K562 (cell line): ENCODE measurements around the gene PRCP. TPM values are rescaled to one million over a fixed set of nuclear protein-coding genes. Genes with fewer than 3 reads are reported as not detected.

Experiments used
- ARHGAP35 ChIP-seq: fragments of 450-650 bp; IDR thresholded peaks from 2 replicates; pipeline ENCODE4 v1.6.1; 2018; ENCODE audit not compliant: partially characterized antibody
- FOXA1 ChIP-seq: fragments of 450-650 bp; IDR thresholded peaks from 2 replicates; pipeline ENCODE4 v1.6.1; 2016; ENCODE audit warnings: mild to moderate bottlenecking, borderline replicate concordance
- GATA2 ChIP-seq: sonication (generic); formaldehyde crosslinking; IDR thresholded peaks from 2 replicates; pipeline ENCODE4 v1.4.0; 2020; ENCODE audit warnings: mild to moderate bottlenecking, missing genetic modification reagents
- KLF6 ChIP-seq: fragments of 250-450 bp; sonication (Bioruptor Pico); IDR thresholded peaks from 2 replicates; pipeline ENCODE4 v1.4.0; 2020; ENCODE audit warnings: mild to moderate bottlenecking, moderate library complexity, borderline replicate concordance
- MTA1 ChIP-seq: fragments of 450-650 bp; IDR thresholded peaks from 2 replicates; pipeline ENCODE4 v1.6.1; 2017; ENCODE audit warnings: borderline replicate concordance
- NKRF ChIP-seq: fragments of 450-650 bp; IDR thresholded peaks from 2 replicates; pipeline ENCODE4 v1.6.1; 2016; ENCODE audit warnings: borderline replicate concordance
- RFX7 ChIP-seq: fragments of 250-450 bp; sonication (Bioruptor Pico); IDR thresholded peaks from 2 replicates; pipeline ENCODE4 v1.5.1; 2021; ENCODE audit warnings: mild to moderate bottlenecking
- ZBTB2 ChIP-seq: fragments of 450-650 bp; IDR thresholded peaks from 2 replicates; pipeline ENCODE4 v1.6.1; 2016; ENCODE audit warnings: antibody characterized with exemption
- ZNF778 ChIP-seq: fragments of 450-650 bp; formaldehyde crosslinking; IDR thresholded peaks from 2 replicates; pipeline ENCODE4 v1.4.0; 2020; ENCODE audit warnings: mild to moderate bottlenecking, moderate library complexity
- polyA plus RNA-seq, 8 experiments: library from polyadenylated mRNA; depleted of rRNA in 4 of 8; stranded (reverse) in 5 of 8; unstranded in 3 of 8; fragments of >200 nt; fragmentation: Nextera tagmentation in 2 of 8; fragmentation: Illumina TruSeq in 1 of 8; extraction: Ambion mirVana in 2 of 8; extraction: Trizol in 1 of 8; gene quantifications; 2 replicates each; pipeline versions ENCODE4 v1.2.1 to v1.2.3, GENCODE V29; 2011 to 2014; ENCODE audit warnings: inconsistent platforms in 1 of 8, missing spikeins in 1 of 8
- total RNA-seq, 7 experiments: library from RNA; depleted of rRNA in 6 of 7; stranded (reverse); fragments of >200 nt in 6 of 7; fragmentation: Illumina TruSeq in 2 of 7; extraction: Trizol in 2 of 7; gene quantifications; 2 replicates each; pipeline versions ENCODE4 v1.2.1 to v1.2.3, GENCODE V29; 2011 to 2021; ENCODE audit warnings: low replicate concordance in 1 of 7
- TF ChIP-seq, protein P1 (sequence below): sonication (generic); formaldehyde crosslinking; IDR thresholded peaks from 2 replicates; pipeline ENCODE4 v1.4.0; 2020; ENCODE audit warnings: mild to moderate bottlenecking, missing genetic modification reagents
- TF ChIP-seq, protein P2 (sequence below), 3 experiments: fragments of 200-800 bp in 1 of 3; fragments of 250-450 bp in 1 of 3; fragments of 450-650 bp in 1 of 3; sonication (Bioruptor Pico) in 1 of 3; sonication (Bioruptor generic) in 1 of 3; formaldehyde crosslinking in 1 of 3; IDR thresholded peaks; 2 replicates each; pipeline versions ENCODE4 v1.6.1 to v1.8.0; 2016 to 2022; ENCODE audit warnings: mild to moderate bottlenecking in 2 of 3, missing genetic modification characterization in 2 of 3, missing compliant biosample characterization in 1 of 3, moderate library complexity in 1 of 3
- TF ChIP-seq, protein P3 (sequence below): sonication (generic); formaldehyde crosslinking; IDR thresholded peaks from 2 replicates; pipeline ENCODE4 v1.8.0; 2022; ENCODE audit warnings: mild to moderate bottlenecking, missing genetic modification reagents

Gene PRCP
- total and polyA plus RNA-seq, 9 of the 15 experiments (the other 6 are each of a cell fraction or from before 2014, with no cell fraction given) = 9.5 to 43.1 (median 23.2) TPM

GRCh38 chr11:82901165-82901921 lies 1.1 kb upstream of the PRCP start, which contains the start of gene DDIAS (continued):
- TF ChIP-seq KLF6 (CRISPR knock-in tag) = no peak
- TF ChIP-seq GATA2 (CRISPR knock-in tag) = no peak
- no peak for TF ChIP-seq ARHGAP35
- TF ChIP-seq, protein P1, sequence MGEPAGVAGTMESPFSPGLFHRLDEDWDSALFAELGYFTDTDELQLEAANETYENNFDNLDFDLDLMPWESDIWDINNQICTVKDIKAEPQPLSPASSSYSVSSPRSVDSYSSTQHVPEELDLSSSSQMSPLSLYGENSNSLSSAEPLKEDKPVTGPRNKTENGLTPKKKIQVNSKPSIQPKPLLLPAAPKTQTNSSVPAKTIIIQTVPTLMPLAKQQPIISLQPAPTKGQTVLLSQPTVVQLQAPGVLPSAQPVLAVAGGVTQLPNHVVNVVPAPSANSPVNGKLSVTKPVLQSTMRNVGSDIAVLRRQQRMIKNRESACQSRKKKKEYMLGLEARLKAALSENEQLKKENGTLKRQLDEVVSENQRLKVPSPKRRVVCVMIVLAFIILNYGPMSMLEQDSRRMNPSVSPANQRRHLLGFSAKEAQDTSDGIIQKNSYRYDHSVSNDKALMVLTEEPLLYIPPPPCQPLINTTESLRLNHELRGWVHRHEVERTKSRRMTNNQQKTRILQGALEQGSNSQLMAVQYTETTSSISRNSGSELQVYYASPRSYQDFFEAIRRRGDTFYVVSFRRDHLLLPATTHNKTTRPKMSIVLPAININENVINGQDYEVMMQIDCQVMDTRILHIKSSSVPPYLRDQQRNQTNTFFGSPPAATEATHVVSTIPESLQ (CRISPR knock-in tag) = no peak
- TF ChIP-seq, protein P2, sequence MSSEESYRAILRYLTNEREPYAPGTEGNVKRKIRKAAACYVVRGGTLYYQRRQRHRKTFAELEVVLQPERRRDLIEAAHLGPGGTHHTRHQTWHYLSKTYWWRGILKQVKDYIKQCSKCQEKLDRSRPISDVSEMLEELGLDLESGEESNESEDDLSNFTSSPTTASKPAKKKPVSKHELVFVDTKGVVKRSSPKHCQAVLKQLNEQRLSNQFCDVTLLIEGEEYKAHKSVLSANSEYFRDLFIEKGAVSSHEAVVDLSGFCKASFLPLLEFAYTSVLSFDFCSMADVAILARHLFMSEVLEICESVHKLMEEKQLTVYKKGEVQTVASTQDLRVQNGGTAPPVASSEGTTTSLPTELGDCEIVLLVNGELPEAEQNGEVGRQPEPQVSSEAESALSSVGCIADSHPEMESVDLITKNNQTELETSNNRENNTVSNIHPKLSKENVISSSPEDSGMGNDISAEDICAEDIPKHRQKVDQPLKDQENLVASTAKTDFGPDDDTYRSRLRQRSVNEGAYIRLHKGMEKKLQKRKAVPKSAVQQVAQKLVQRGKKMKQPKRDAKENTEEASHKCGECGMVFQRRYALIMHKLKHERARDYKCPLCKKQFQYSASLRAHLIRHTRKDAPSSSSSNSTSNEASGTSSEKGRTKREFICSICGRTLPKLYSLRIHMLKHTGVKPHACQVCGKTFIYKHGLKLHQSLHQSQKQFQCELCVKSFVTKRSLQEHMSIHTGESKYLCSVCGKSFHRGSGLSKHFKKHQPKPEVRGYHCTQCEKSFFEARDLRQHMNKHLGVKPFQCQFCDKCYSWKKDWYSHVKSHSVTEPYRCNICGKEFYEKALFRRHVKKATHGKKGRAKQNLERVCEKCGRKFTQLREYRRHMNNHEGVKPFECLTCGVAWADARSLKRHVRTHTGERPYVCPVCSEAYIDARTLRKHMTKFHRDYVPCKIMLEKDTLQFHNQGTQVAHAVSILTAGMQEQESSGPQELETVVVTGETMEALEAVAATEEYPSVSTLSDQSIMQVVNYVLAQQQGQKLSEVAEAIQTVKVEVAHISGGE (CRISPR knock-in tag; IDR thresholded peaks at IDR 0.05) = peak in 1 of 3 experiments; percentile 85; a peak in 2 of 6 replicates
- peak; percentile 91 for TF ChIP-seq NKRF
- no peak for TF ChIP-seq ZNF778 (CRISPR knock-in tag)
- no peak for TF ChIP-seq FOXA1
- peak; percentile 49; the same call in 1 of the 2 replicates for TF ChIP-seq MTA1
- no peak for TF ChIP-seq RFX7 (CRISPR knock-in tag)
- TF ChIP-seq ZBTB2 = peak; percentile 63
- TF ChIP-seq, protein P3, sequence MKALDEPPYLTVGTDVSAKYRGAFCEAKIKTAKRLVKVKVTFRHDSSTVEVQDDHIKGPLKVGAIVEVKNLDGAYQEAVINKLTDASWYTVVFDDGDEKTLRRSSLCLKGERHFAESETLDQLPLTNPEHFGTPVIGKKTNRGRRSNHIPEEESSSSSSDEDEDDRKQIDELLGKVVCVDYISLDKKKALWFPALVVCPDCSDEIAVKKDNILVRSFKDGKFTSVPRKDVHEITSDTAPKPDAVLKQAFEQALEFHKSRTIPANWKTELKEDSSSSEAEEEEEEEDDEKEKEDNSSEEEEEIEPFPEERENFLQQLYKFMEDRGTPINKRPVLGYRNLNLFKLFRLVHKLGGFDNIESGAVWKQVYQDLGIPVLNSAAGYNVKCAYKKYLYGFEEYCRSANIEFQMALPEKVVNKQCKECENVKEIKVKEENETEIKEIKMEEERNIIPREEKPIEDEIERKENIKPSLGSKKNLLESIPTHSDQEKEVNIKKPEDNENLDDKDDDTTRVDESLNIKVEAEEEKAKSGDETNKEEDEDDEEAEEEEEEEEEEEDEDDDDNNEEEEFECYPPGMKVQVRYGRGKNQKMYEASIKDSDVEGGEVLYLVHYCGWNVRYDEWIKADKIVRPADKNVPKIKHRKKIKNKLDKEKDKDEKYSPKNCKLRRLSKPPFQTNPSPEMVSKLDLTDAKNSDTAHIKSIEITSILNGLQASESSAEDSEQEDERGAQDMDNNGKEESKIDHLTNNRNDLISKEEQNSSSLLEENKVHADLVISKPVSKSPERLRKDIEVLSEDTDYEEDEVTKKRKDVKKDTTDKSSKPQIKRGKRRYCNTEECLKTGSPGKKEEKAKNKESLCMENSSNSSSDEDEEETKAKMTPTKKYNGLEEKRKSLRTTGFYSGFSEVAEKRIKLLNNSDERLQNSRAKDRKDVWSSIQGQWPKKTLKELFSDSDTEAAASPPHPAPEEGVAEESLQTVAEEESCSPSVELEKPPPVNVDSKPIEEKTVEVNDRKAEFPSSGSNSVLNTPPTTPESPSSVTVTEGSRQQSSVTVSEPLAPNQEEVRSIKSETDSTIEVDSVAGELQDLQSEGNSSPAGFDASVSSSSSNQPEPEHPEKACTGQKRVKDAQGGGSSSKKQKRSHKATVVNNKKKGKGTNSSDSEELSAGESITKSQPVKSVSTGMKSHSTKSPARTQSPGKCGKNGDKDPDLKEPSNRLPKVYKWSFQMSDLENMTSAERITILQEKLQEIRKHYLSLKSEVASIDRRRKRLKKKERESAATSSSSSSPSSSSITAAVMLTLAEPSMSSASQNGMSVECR (CRISPR knock-in tag) = peak; percentile 80; the same call in 1 of the 2 replicates
